AG09309 (cell line): ENCODE results near the gene ZNF831.

Experiments
- DNase-seq: peaks from one replicate; pipeline ENCODE4 v3.0.0-alpha.2; 2010; ENCODE audit warnings: low read depth
- H3K4me3 ChIP-seq: 2 replicates; pipeline ENCODE4 v1.5.1; 2011; ENCODE audit warnings: mild to moderate bottlenecking, low read depth, low read length, moderate library complexity; ENCODE audit not compliant: control insufficient read depth
- CTCF ChIP-seq: IDR thresholded peaks from 2 replicates; pipeline ENCODE4 v1.5.1; 2011; ENCODE audit warnings: mild to moderate bottlenecking, low read depth, low read length, inconsistent platforms; ENCODE audit not compliant: insufficient read depth, control insufficient read depth; ENCODE audit errors: missing control alignments

The ZNF831 gene

GRCh38 chr20:59184880-59185447, 21.3 kb downstream of the ZNF831 start:
- no peak overlapping the region for H3K4me3 ChIP-seq
- DNase-seq: no peak
- TF ChIP-seq CTCF: no peak

- TF ChIP-seq CTCF: no peak
- DNase-seq: no peak
Observed at GRCh38 chr20:59185809-59186208, 22.2 kb downstream of the ZNF831 start.

GRCh38 chr20:59190466-59190865, 26.8 kb downstream of the ZNF831 start:
- H3K4me3 ChIP-seq: no peak overlapping the region
- no peak for TF ChIP-seq CTCF
- no peak for DNase-seq

More at GRCh38 chr20:59185809-59186208, 22.2 kb downstream of the ZNF831 start:
- H3K4me3 ChIP-seq: no peak overlapping the region

- DNase-seq: no peak
- no peak overlapping the region for H3K4me3 ChIP-seq
- TF ChIP-seq CTCF: no peak
Observed at GRCh38 chr20:59191036-59191755, 27.6 kb downstream of the ZNF831 start.

- H3K4me3 ChIP-seq: no peak overlapping the region
- DNase-seq: no peak
- TF ChIP-seq CTCF: no peak
Observed at GRCh38 chr20:59191756-59192532, 28.3 kb downstream of the ZNF831 start.

- no peak for DNase-seq
- no peak overlapping the region for H3K4me3 ChIP-seq
- TF ChIP-seq CTCF: no peak
Observed at GRCh38 chr20:59192533-59192896, 28.9 kb downstream of the ZNF831 start.
